Panc1 (cell line): ENCODE measurements around the gene GALNT10. TPM values are rescaled to one million over a fixed set of nuclear protein-coding genes. Genes with fewer than 3 reads are reported as not detected.

Experiments used
- ATAC-seq: fragments of 200-7000 bp; cut with Tn5 transposase; 2 replicates; pipeline ENCODE4 v1.9.1; 2020; ENCODE audit warnings: mild to moderate bottlenecking, moderate library complexity
- BruUV-seq: library from RNA; stranded (reverse); fragments of 400-500 nt; replicated peaks from 2 replicates; lab custom pipeline; 2021; lab: Mats Ljungman, UMichigan
- CTCF ChIA-PET: fragments of 300-600 bp; sonication (Branson Sonifier 250); formaldehyde crosslinking; loops from one replicate; lab custom pipeline; 2022; ENCODE audit warnings: antibody characterized with exemption; lab: Charles Lee
- POLR2A ChIA-PET: fragments of 300-600 bp; sonication (Branson Sonifier 250); formaldehyde crosslinking; loops from one replicate; lab custom pipeline; 2022; ENCODE audit warnings: antibody characterized with exemption; lab: Charles Lee
- DNase-seq: peaks from one replicate; pipeline ENCODE4 v3.0.0-alpha.2; 2010; ENCODE audit warnings: low read depth, low spot score
- H3K27ac ChIP-seq: 2 replicates; pipeline ENCODE4 v1.5.1; 2011; ENCODE audit warnings: mild to moderate bottlenecking, low read length, inconsistent platforms
- H3K27me3 ChIP-seq: fragments of 200-500 bp; sonication (Bioruptor generic); 2 replicates; pipeline ENCODE4 v1.6.0; 2014; ENCODE audit warnings: low read length, inconsistent platforms; ENCODE audit not compliant: control insufficient read depth, insufficient read depth
- H3K36me3 ChIP-seq: fragments of 200-500 bp; sonication (Bioruptor generic); 2 replicates; pipeline ENCODE4 v1.5.1; 2014; ENCODE audit warnings: inconsistent platforms, mild to moderate bottlenecking, low read length, moderate library complexity; ENCODE audit not compliant: control insufficient read depth, insufficient read depth
- H3K4me1 ChIP-seq: 2 replicates; pipeline ENCODE4 v1.5.1; 2011; ENCODE audit warnings: inconsistent platforms, mild to moderate bottlenecking, low read length, moderate library complexity; ENCODE audit not compliant: control insufficient read depth, insufficient read depth
- H3K4me3 ChIP-seq, 2 experiments: 2 replicates each; pipeline ENCODE4 v1.5.1; 2011 to 2012; ENCODE audit warnings: low read depth in 2 of 2, low read length in 2 of 2, mild to moderate bottlenecking in 2 of 2, inconsistent platforms in 1 of 2, moderate library complexity in 1 of 2
- H3K9me3 ChIP-seq: fragments of 200-500 bp; sonication (Bioruptor generic); 2 replicates; pipeline ENCODE4 v1.5.1; 2014; ENCODE audit warnings: low read depth, mild to moderate bottlenecking, inconsistent platforms, low read length, moderate library complexity; ENCODE audit not compliant: control insufficient read depth, insufficient read depth
- CTCF ChIP-seq: fragments of 450-650 bp; IDR thresholded peaks from 2 replicates; pipeline ENCODE4 v1.5.1; 2017; ENCODE audit warnings: mild to moderate bottlenecking
- POLR2AphosphoS5 ChIP-seq: IDR thresholded peaks from 2 replicates; pipeline ENCODE4 v1.6.1; 2012; ENCODE audit warnings: mild to moderate bottlenecking, low read depth, low read length, moderate library complexity
- REST ChIP-seq, 2 experiments: IDR thresholded peaks; 2 replicates each; pipeline ENCODE4 v1.6.1; 2011 to 2012; ENCODE audit warnings: low read depth in 2 of 2, control low read depth in 1 of 2, low read length in 1 of 2, mild to moderate bottlenecking in 1 of 2, moderate library complexity in 1 of 2; ENCODE audit not compliant: insufficient read depth in 1 of 2
- SIN3A ChIP-seq: IDR thresholded peaks from 2 replicates; pipeline ENCODE4 v1.6.1; 2012; ENCODE audit warnings: low read depth, mild to moderate bottlenecking, low read length, moderate library complexity, borderline replicate concordance; ENCODE audit not compliant: insufficient read depth
- TCF7L2 ChIP-seq: IDR thresholded peaks from 2 replicates; pipeline ENCODE4 v1.6.1; 2011; ENCODE audit warnings: mild to moderate bottlenecking, low read depth, low read length, inconsistent platforms
- in situ Hi-C: cut with HindIII; loops from 2 replicates; pipeline ENCODE4 v1.10.0; 2016; ENCODE audit warnings: low sequenced_read_pairs, low pct_unique_long_range_greater_than_20kb
- intact Hi-C: fragments of 100-400 bp; cut with micrococcal nuclease; formaldehyde crosslinking; loops from one replicate; pipeline ENCODE4 v1.10.0; 2022; ENCODE audit not compliant: unreplicated experiment
- total RNA-seq: library from RNA; stranded (reverse); gene quantifications from one replicate; pipeline ENCODE4 v1.2.1, GENCODE V29; 2021; ENCODE audit not compliant: unreplicated experiment

The GALNT10 gene
- total RNA-seq, 1 experiment from 2014 or later: 50.5 TPM

GRCh38 chr5:154319736-154320135 is 129.2 kb downstream of the GALNT10 start:
- TF ChIP-seq POLR2AphosphoS5 (no peak), REST (IDR thresholded peaks at IDR 0.05; ENCODE audit: insufficient read depth in 1 of 2, low read depth in 2 of 2, low read length in 1 of 2) (no peak), CTCF (no peak), TCF7L2 (no peak), SIN3A (no peak)
- intact Hi-C loops (no loop called here), in situ Hi-C loops (no loop called here)
- Histone ChIP-seq H3K4me3 (no peak overlapping the region), H3K4me1 (no peaks in the 10 kb centered on the region), H3K36me3 (no peaks in the 10 kb centered on the region), H3K27me3 (no peaks in the 10 kb centered on the region), H3K9me3 (no peaks in the 10 kb centered on the region), H3K27ac (no peak overlapping the region)
- no peak for DNase-seq
- ATAC-seq: no peak
- CTCF ChIA-PET: no interaction called here
- no TSS peak for BruUV-seq
- POLR2A ChIA-PET: no interaction called here

GRCh38 chr5:154320224-154321089 is 129.9 kb downstream of the GALNT10 start:
- ATAC-seq: no peak
- Histone ChIP-seq H3K36me3 (no peaks in the 10 kb centered on the region), H3K4me3 (no peak overlapping the region), H3K27ac (no peak overlapping the region), H3K9me3 (no peaks in the 10 kb centered on the region), H3K27me3 (no peaks in the 10 kb centered on the region), H3K4me1 (no peaks in the 10 kb centered on the region)
- intact Hi-C loops (no loop called here), in situ Hi-C loops (no loop called here)
- no TSS peak for BruUV-seq
- TF ChIP-seq REST (IDR thresholded peaks at IDR 0.05; ENCODE audit: insufficient read depth in 1 of 2, low read depth in 2 of 2, low read length in 1 of 2) (no peak), SIN3A (no peak), POLR2AphosphoS5 (no peak), TCF7L2 (no peak), CTCF (no peak)
- ChIA-PET POLR2A (no interaction called here), CTCF (no interaction called here)
- no peak for DNase-seq
